ENCODE data around the gene ANKRD55. TPM values are rescaled to one million over a fixed set of nuclear protein-coding genes. Genes with fewer than 3 reads are reported as not detected.
"Not testable (repeated sequence)": the region's sequence is repeated elsewhere in the genome, so short reads cannot be mapped to it uniquely, and the experiment has no call there.

ANKRD55 gene
- total RNA-seq, 1 donor from 2014 or later, result 0.18 TPM

DNA sequence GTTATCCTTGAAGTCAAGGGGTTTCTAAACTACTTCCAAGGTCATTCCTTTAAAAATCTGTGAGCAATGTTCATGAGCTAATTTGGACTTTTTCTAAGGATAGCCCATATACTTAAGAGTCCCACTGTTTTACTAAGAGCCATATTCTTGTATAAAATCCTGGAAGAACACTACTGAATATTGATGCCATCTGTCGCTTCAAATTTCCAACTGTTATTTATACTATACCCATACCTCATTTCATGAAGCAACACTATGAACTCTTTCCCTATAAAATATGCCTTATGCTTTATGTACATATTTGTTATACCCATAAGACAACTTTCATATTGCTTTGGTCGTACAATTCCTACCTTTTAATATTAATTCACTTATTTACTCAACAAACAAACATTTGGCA is 12.4 kb upstream of the ANKRD55 start:
- TF ChIP-seq, protein P1, sequence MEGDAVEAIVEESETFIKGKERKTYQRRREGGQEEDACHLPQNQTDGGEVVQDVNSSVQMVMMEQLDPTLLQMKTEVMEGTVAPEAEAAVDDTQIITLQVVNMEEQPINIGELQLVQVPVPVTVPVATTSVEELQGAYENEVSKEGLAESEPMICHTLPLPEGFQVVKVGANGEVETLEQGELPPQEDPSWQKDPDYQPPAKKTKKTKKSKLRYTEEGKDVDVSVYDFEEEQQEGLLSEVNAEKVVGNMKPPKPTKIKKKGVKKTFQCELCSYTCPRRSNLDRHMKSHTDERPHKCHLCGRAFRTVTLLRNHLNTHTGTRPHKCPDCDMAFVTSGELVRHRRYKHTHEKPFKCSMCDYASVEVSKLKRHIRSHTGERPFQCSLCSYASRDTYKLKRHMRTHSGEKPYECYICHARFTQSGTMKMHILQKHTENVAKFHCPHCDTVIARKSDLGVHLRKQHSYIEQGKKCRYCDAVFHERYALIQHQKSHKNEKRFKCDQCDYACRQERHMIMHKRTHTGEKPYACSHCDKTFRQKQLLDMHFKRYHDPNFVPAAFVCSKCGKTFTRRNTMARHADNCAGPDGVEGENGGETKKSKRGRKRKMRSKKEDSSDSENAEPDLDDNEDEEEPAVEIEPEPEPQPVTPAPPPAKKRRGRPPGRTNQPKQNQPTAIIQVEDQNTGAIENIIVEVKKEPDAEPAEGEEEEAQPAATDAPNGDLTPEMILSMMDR (IDR thresholded peaks at IDR 0.05; ENCODE audit: unreplicated experiment), result no peak
- H3K27me3 Mint-ChIP-seq (ENCODE audit: low read depth), result no peaks in the 10 kb centered on the region
- peaks cover 19% of the 10 kb centered on the region for H3K9me3 Mint-ChIP-seq
- peaks cover 19% of the 10 kb centered on the region for H3K4me1 Mint-ChIP-seq
- peaks cover 9% of the 10 kb centered on the region for H3K36me3 Mint-ChIP-seq
- H3K27ac Mint-ChIP-seq, result no peak overlapping the region
- no peak overlapping the region for H3K4me3 Mint-ChIP-seq
- DNase-seq (ENCODE audit: low spot score in 2 of 2, unreplicated experiment in 2 of 2), result no peak

DNA sequence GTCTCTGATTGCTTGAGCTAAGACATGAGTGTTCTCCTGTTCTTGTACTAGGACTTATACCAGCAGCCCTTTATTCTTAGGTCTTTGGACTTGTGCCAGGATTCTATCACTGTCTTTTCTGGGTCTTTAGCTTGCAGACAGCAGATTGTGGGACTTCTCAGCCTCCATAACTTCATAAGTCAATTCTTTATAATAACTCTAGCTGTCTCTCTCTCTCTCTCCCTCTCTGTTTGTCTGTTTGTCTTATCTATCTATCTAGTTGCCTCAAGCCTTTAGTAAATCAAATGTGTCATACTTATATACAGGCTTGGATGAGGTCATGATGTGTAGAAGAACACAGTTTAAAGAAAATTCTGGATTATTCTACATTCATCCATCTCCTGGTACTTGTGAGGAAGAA is 11.5 kb upstream of the ANKRD55 start:
- DNase-seq (ENCODE audit: low spot score in 2 of 2, unreplicated experiment in 2 of 2), result no peak
- TF ChIP-seq, protein P1 (IDR thresholded peaks at IDR 0.05; ENCODE audit: unreplicated experiment), result no peak
- Mint-ChIP-seq H3K27ac (peak overlapping the region; percentile 31), H3K4me1 (peaks cover 19% of the 10 kb centered on the region), H3K36me3 (peaks cover 12% of the 10 kb centered on the region), H3K27me3 (ENCODE audit: low read depth) (no peaks in the 10 kb centered on the region), H3K4me3 (no peak overlapping the region), H3K9me3 (peaks cover 27% of the 10 kb centered on the region)

DNA sequence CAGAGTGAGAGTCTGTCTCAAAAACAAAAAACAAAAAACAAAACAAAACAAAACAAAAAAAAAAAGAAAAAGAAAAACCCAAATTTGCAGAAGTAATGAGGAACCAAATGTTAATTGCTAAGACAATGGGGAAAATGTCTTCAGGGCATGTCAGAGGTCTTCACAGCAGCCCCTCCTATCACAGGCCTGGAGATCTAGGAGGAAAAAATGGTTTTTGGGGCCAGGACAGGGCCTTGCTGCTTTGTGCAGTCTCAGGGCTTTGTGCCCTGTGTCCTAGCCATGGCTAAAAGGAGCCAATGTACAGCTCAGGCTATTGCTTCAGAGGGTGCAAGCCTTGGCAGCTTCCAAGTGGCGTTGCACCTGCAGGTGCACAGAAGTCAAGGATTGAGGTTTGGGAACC is 9.1 kb upstream of the ANKRD55 start:
- not testable (repeated sequence) for H3K4me1 Mint-ChIP-seq; H3K27ac Mint-ChIP-seq; H3K4me3 Mint-ChIP-seq; DNase-seq (ENCODE audit: low spot score in 2 of 2, unreplicated experiment in 2 of 2); H3K27me3 Mint-ChIP-seq (ENCODE audit: low read depth)
- H3K9me3 Mint-ChIP-seq, result peaks cover 38% of the 10 kb centered on the region
- peaks cover 12% of the 10 kb centered on the region for H3K36me3 Mint-ChIP-seq

GRCh38 chr5:56232538-56232937 is 592 bp downstream of the ANKRD55 start:
- no peak for DNase-seq (ENCODE audit: low spot score in 2 of 2, unreplicated experiment in 2 of 2)
- Mint-ChIP-seq H3K27me3 (ENCODE audit: low read depth) (no peaks in the 10 kb centered on the region), H3K4me3 (no peak overlapping the region), H3K36me3 (no peaks in the 10 kb centered on the region), H3K27ac (no peak overlapping the region), H3K9me3 (no peaks in the 10 kb centered on the region), H3K4me1 (peaks cover 21% of the 10 kb centered on the region)
- TF ChIP-seq, protein P1 (IDR thresholded peaks at IDR 0.05; ENCODE audit: unreplicated experiment), result no peak

GRCh38 chr5:56230576-56230975 is 2.6 kb downstream of the ANKRD55 start:
- peaks cover 21% of the 10 kb centered on the region for H3K4me1 Mint-ChIP-seq
- H3K36me3 Mint-ChIP-seq, result peaks cover under 1% of the 10 kb centered on the region
- H3K9me3 Mint-ChIP-seq, result peaks cover 4% of the 10 kb centered on the region
- H3K27me3 Mint-ChIP-seq (ENCODE audit: low read depth), result no peaks in the 10 kb centered on the region
- no peak overlapping the region for H3K4me3 Mint-ChIP-seq
- no peak overlapping the region for H3K27ac Mint-ChIP-seq
- TF ChIP-seq, protein P1 (IDR thresholded peaks at IDR 0.05; ENCODE audit: unreplicated experiment), result no peak
- no peak for DNase-seq (ENCODE audit: low spot score in 2 of 2, unreplicated experiment in 2 of 2)

DNA sequence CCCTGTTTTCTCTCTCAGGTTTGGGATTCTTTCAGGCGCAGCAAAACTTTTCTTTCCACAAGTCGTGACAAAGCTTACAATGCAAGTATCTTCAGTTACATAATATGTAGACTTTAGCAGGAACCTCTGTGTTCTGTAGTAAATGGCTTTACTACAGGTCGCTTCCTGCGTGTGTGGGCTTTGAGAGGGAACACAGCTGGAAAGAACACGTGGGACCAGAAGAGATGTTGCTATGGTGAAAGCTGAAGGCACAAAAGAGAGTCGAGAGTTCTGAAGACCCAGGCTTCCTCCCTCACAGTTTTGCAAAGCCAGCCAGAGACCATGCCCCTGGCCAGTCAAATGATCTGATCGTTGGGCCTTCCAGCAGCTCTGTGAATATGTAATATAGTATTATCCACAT is 4.0 kb downstream of the ANKRD55 start:
- H3K36me3 Mint-ChIP-seq, result peaks cover 4% of the 10 kb centered on the region
- H3K27me3 Mint-ChIP-seq (ENCODE audit: low read depth), result no peaks in the 10 kb centered on the region
- DNase-seq (ENCODE audit: low spot score in 2 of 2, unreplicated experiment in 2 of 2), result no peak
- H3K27ac Mint-ChIP-seq, result no peak overlapping the region
- peaks cover 21% of the 10 kb centered on the region for H3K4me1 Mint-ChIP-seq
- TF ChIP-seq, protein P1 (IDR thresholded peaks at IDR 0.05; ENCODE audit: unreplicated experiment), result no peak
- H3K4me3 Mint-ChIP-seq, result no peak overlapping the region
- peaks cover 15% of the 10 kb centered on the region for H3K9me3 Mint-ChIP-seq

Measured in mesothelial cell of epicardium (in vitro differentiated cells).